ENCODE results near the gene CYTH3. TPM values are rescaled to one million over a fixed set of nuclear protein-coding genes. Genes with fewer than 3 reads are reported as not detected.
A peak's percentile ranks its signal among the peaks of the same experiment; 100 is the strongest.

The CYTH3 gene
- total and polyA plus RNA-seq, 2 of the 13 experiments (the other 11 are each of a cell fraction or from before 2014, with no cell fraction given) = 3.1 to 3.8 TPM

DNA sequence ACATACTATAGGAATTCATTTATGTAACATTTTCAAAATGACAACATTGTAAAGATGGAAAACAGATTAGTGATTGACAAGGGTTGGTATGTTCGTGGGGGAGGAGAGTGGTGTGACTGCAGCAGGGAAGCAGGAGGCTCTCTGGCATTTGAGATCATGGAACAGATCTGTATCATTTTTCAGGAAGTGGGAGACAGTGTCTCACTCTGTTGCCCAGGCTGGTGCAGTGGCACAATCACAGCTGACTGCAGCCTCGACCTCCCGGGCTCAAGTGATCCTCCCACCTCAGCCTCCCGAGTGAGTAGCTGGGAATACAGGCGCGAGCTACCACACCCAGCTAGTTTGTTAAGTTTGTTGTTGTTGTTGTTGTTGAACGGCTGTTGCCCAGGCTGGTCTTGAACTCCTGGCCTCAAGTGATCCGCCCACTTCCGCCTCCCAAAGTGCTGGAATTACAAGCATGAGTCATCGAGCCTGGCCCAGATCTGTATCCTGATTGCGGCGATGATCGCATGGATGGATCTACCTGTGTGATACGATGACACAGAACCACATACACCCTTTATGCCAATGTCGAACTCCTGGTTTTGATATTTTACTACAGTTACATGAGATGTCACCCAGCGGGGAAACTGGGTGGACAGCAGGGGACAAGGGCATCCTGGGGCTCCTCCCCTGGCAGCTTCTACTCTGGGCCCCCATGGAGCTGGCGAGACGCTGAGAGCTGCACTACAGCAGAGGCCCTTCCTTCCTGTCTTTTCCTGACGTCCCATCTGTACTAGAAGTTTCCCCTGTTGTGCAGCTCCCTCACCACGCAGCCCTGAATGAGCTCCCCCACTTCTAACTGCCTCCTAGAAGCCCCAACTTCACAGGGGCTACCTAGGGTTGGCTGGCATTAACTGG is 12.3 kb upstream of the CYTH3 start (continued):
- TF ChIP-seq ZBTB39 (CRISPR knock-in tag; IDR thresholded peaks at IDR 0.05) (no peak), ZNF367 (CRISPR knock-in tag; IDR thresholded peaks at IDR 0.05; ENCODE audit: borderline replicate concordance) (no peak), ZNF543 (CRISPR knock-in tag; IDR thresholded peaks at IDR 0.05) (no peak), TFDP2 (CRISPR knock-in tag; IDR thresholded peaks at IDR 0.05) (no peak), FOXA3 (CRISPR knock-in tag; IDR thresholded peaks at IDR 0.05) (no peak), FOXP1 (IDR thresholded peaks at IDR 0.05) (no peak), FOXP1 (CRISPR knock-in tag; IDR thresholded peaks at IDR 0.05) (peak; percentile 34; the same call in 1 of the 2 replicates), ZNF761 (CRISPR knock-in tag; conservative IDR thresholded peaks at IDR 0.05) (no peak), WIZ (CRISPR knock-in tag; IDR thresholded peaks at IDR 0.05) (no peak), TCF7 (IDR thresholded peaks at IDR 0.05; ENCODE audit: low read depth) (no peak), GLMP (CRISPR knock-in tag; IDR thresholded peaks at IDR 0.05; ENCODE audit: borderline replicate concordance) (no peak), FOXJ3 (CRISPR knock-in tag; IDR thresholded peaks at IDR 0.05; ENCODE audit: borderline replicate concordance) (no peak), CTCF (CRISPR knock-in tag; IDR thresholded peaks at IDR 0.05) (no peak), ARNT (IDR thresholded peaks at IDR 0.05) (no peak), ZNF503 (CRISPR knock-in tag; IDR thresholded peaks at IDR 0.05) (no peak), ETV5 (CRISPR knock-in tag; IDR thresholded peaks at IDR 0.05; ENCODE audit: borderline replicate concordance) (peak; percentile 22; the same call in 1 of the 2 replicates), MAFF (IDR thresholded peaks at IDR 0.05; ENCODE audit: low read depth, low read length) (no peak), SMAD3 (CRISPR knock-in tag; IDR thresholded peaks at IDR 0.05) (no peak), IRF2 (CRISPR knock-in tag; IDR thresholded peaks at IDR 0.05) (no peak), ZMYM2 (CRISPR knock-in tag; IDR thresholded peaks at IDR 0.05) (peak; percentile 27; the same call in 1 of the 2 replicates)
- TF ChIP-seq, protein P1, sequence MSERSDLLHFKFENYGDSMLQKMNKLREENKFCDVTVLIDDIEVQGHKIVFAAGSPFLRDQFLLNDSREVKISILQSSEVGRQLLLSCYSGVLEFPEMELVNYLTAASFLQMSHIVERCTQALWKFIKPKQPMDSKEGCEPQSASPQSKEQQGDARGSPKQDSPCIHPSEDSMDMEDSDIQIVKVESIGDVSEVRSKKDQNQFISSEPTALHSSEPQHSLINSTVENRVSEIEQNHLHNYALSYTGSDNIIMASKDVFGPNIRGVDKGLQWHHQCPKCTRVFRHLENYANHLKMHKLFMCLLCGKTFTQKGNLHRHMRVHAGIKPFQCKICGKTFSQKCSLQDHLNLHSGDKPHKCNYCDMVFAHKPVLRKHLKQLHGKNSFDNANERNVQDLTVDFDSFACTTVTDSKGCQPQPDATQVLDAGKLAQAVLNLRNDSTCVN (CRISPR knock-in tag; IDR thresholded peaks at IDR 0.05; ENCODE audit: borderline replicate concordance) = no peak
